Activated CD4-positive, alpha-beta T cell treated with anti-CD3 and anti-CD28 coated beads for 48 hours (primary cell): ENCODE data around the gene FGD2.
A peak's percentile ranks its signal among the peaks of the same experiment; 100 is the strongest.

Experiments
- DNase-seq: peaks from one replicate; pipeline ENCODE4 v3.0.0-alpha.2; 2020

Gene FGD2

DNA sequence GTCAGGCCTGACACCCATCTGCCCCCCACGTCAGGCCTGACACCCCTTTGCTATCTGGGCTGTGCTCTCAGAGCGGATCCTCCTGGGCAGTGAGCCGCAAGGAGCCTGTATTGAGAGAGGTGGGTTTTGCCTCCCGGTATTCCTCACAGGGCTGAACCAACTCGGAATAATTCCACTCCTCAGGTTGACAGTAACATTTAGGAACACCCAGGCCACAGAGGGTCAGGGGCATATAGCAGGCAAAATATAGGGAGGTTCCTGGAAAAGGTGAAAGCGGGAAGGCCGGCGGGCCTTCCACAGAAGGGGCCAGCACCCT, 6.8 kb upstream of the FGD2 start:
- no peak for DNase-seq

DNA sequence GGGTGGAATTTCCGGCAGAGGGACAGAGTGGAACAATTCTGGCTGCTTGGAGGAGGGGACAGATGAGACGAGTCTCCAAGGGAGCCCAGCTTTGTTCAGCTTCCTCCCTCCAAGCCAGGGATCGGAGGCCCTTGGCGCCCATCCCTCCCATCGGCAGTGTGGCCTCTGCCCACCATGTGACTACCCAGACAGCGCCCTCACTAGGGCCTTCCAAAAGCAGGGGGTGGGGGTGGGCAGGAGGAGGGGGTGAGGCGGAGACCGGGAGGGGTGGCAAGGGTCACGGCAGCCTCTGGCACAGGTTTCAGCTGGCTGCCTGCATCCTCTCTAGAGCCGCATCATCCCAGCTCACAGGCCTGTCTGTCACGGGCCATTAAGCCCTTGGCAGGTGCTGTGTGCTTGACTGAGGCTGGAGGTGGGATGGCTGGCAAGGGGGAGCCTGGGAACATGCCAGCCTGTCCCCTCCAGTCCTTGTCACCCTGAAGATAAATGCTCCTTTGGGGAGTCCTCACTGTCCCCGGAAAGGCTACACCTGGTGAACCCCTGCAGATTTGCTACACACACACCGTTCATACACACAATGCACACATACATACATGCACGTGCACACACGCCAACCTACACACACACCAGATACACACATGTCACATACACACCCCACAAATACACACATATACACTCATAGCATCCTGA, 6.2 kb upstream of the FGD2 start:
- DNase-seq, result no peak

DNA sequence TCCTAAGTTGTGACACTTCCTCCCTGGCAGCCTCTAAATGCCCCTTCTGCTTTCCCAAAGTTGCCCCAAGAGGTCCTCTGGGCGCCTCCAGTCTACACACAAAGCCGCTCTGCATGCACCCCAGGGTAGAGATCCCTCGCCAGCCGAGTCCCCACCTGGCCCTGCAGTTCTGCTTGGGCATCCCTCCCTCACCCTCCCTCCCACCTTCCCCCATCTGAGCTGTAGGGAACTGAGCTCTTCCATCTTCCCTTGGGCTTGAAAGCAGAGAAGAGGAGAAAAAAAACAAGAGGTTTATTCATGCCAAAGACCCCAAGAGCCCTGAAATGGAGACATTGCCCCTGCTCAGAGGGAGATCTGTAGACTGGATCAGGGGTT, 5.7 kb upstream of the FGD2 start:
- DNase-seq, result no peak

DNA sequence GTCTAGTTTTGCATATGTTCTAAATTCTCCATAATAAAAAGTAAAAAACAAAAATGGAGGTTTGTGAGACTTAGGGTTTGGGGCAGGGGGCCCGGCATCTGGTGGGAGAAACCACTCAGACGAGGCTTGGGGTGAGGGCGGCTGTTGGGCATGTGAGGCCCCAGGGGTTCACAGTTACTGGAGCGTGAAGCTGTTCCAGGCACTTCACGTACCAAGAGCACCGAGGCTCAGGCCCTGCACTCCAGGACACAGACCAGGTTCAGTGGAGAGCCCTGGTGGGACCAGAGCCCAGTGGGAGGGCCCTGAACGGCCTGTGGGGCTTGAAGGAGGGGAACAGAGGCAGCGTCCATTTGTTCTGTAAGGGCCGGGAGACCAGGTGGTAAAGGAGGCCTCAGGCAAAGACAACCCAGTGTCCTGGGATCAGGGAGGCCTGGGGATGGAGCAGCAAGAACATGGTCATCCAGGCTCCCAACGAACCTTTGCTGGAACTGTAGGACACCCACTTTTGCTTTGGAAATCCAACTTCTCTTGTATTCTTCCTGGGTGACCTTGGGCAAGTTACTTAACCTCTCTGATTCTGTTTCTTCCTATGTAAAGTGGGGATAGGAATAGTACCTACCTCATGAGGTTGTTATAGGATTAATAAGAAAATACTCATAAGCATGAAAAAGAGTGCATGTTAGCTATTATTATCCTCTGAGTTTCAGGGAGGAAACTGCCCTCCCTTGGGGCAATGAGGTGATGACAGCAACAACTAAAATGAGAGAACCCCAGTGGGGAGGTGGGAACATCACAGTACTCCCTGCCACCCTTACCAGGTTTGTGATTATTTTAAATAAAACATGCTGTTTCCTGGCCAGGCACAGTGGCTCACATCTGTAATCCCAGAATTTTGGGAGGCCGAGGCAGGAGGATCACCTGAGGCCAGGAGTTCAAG, 1.1 kb upstream of the FGD2 start:
- DNase-seq, result no peak

DNA sequence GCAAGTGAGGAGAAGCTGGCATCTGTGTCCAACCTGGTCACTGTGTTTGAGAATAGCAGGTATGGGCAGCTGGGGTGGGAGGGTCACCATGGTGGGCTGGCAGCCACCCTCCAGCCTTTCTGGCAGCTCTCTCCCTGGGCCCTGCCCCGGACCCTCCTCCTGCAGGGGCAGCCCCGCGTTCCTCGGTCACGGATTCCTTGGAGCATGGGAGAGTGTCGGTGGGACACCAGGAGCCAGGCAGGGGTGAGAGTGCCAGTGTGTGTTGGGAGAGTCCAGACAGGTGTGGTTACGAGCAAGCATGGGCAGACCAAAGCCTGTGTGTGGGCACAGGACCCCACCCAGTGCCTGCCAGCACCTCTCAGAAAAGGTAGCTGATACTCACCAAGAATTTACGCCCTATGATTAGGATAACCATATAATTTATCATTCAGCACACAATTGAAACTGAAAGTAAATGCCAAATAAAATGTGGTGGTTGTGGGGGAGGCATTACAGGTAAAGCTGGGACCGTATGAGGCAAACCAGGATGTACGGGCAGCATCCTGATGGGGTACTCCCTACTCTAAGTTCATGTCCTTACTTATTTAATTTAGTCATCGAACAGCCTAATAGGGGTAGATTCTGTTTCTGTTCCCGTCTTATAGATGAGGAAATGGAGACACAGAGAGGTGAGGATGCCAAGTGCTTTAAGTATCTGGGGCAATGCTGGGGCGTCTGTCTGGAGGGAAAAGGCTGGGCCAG, 542 bp downstream of the FGD2 start:
- no peak for DNase-seq

DNA sequence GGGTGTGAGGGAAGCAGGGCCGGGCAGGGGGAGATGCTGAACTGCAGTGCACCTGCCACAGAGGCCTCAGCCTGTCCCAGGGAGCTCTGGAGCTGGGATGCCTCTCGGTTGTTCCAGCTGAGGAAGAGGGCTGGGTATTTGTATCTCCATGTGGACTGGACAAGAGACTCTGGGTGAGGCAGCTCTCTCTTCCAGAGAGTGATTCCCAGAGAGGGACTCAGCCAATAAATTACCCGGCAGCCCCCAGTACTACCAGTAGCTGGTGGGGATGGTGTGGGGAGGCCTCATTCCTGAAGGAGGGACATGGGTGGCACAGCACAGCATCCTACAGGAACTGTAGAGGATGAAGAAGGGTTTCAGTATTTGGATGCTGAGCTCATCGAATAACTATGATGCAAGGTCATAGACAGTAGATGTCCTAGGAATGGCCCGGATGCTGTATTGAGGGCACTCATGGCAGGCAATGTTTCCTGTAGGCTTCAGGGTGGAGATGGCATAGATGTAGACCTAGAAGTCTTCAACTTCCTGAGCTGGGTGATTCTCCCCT, 1.4 kb downstream of the FGD2 start:
- DNase-seq, result no peak

DNA sequence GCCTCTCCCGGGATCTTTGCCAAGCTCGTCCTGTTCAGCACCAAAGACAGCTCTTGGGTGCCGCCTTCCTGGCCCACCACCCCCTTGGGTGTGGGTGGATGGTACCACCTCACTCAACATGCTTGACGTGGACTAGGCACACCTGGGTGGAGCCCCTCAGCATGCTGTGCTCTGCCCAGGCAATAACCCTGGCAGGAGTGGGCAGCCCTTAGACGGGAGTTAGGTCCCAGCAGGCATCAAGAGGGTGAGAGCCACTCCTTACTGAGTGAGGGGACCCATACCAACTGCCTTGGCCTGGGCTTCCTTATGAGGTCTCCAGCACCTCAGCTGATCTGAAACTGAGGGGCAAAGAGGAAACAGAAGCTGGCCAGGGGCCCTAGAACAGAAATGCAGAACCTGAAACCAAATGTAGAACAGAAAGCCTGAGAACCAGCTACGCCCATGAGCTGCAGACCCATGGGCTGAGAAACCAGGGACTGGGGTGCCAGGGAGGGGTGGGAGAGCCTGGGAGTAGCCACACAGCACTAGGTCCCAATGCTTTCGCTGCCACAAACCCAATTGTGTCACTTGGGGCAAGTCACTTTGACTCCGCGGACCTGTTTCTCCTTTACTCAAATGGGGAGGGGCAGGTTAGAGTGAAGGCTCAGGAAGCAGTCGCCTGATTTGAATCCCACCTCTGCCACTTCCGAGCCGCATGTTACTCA, 2.0 kb downstream of the FGD2 start:
- DNase-seq, result no peak

DNA sequence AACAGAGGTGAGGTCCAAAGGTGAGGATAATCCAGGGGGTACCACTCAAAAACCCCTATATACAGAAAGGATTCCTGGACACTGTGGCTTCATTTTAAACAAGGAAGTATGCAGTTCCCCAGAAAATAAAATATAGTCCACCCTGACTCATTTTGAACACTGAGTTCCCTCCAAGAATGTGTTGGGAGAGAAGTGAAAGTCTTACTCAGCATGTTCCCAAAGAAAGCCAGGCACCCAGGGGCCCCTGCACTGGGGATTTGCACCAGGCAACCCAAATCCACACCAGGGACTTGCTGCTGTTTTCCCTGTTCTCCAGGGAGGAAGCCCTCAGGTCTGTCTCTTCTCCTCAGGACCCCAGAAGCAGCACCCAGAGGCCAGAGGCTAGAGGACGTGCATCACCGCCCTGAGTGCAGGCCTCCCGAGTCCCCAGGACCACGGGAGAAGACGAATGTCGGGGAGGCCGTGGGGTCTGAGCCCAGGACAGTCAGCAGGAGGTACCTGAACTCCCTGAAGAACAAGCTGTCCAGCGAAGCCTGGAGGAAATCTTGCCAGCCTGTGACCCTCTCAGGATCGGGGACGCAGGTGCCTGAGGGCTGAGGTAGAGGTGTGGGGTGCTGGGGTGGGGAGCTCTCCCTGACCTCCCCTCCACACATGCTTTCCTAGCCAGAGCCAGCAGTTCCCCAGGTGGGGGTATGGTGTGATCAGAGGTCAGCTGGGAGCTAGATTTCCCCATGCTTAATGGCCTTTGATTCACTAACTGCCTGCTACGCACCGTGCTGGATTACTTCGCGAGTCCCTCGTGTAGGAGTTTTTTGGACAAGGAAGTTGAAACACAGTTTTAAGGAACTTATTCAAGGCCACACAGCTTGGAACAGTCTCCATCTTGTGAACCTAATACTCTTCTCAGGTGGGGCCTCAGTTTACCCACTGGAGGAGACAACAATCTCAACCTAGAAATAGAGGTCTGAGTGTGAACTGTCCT, 3.3 kb downstream of the FGD2 start:
- DNase-seq, result no peak

DNA sequence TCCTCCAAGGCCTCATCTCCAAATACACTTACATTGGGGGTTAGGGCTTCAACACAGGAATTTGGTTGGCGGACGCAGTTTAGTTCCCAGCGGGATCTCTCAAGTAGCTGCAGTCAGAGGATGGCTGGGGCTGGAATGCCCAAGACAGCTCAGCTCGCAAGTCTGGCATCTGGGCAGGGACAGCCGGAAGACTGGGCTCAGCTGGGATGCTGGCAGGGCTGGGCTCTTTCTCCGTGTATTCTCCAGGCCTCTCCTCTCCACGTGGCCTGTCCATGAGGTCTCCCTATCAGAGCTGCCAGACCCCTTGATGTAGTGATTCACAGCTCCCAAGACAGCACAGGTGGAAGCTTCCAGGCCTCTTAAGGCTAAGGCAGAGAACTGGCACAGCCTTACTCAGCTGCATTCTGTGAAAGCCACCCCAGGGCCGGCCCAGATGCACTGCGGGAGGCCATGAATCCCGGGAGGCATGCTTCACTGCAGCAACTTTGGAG, 5.0 kb downstream of the FGD2 start:
- DNase-seq, result no peak

DNA sequence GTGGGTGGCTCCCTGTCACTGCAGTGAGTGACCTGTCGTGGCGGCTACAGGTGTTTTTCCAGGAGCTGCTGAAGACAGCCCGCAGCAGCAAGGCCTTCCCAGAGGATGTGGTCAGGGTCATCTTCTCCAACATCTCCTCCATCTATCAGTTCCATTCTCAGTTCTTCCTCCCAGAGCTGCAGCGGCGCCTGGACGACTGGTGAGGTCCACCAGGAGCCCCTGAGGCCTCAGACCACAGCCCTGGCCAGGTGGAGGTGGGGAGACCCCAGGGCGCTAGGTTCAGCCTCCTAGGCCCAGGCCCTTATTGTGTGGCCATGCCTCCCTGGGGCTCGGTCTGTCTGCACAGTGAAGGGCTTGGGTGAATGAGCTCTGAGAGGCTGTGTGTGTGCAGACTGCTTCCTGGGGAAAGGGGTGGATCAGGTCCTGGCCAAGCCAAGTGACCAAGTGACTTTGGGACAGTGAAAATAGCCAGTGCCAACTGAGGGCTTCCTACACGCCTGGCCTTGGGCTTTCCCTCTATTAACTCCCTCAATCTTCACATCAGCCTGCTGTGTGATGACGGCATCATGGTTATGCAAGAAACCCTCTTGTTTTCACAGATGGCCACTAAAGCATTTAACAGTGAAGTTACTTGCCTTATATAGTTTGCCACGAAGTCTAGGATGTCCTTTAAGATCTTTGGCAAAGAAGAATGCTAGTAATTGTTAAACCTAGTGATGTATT, 6.4 kb downstream of the FGD2 start:
- no peak for DNase-seq

DNA sequence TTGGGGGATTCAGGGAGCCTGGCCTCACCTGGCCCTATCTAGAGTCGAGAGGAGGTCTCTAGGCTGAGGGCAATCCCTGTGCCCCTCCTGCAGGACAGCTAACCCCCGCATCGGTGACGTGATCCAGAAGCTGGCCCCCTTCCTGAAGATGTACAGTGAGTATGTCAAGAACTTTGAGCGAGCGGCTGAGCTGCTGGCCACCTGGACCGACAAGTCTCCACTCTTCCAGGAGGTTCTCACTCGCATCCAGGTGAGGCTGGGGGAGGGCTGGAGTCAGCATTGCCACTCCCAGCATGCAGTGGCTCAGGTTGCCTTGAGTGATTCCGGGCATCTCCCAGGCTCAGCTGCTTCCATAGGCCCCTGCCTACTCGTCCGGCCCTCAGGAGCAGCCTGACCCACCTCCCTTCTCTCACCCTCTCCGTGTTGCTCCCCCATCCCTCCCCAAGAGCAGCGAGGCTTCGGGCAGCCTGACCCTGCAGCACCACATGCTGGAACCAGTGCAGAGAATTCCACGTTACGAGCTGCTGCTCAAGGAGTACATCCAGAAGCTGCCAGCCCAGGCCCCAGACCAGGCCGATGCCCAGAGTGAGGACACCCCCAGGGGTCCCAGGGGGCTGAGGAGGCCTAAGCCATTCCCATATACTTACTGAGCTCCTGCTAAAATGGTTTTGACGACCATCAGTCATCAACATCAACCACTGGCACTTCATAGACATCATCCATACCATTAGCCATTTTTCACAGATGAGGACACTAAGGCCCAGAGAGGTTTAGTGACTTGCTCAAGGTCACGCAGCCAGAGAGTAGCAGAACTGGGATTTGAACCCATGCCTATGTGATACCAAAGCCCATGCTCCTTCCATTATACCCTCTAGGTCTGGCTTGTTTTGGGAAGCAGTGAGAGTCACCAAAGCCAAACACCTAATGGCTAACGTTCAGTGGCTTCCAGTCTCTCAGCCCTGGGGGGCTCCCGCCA, 8.3 kb downstream of the FGD2 start:
- no peak for DNase-seq

DNA sequence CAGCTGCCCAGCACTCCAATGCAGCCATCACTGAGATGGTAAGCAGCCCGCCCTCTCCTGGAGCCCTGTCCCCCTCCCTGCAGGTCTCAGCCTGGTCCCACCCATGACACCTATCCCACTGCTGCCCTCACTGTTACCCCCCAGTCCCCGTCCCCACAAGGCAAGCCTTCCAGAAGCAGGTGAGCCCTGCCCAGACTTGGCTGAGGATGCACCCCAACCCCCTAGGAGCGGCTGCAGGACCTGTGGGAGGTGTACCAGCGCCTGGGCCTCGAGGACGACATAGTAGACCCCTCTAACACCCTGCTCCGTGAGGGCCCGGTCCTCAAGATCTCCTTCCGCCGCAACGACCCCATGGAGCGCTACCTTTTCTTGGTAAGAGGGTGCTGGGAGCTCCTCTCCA, 9.2 kb downstream of the FGD2 start:
- DNase-seq, result no peak

DNA sequence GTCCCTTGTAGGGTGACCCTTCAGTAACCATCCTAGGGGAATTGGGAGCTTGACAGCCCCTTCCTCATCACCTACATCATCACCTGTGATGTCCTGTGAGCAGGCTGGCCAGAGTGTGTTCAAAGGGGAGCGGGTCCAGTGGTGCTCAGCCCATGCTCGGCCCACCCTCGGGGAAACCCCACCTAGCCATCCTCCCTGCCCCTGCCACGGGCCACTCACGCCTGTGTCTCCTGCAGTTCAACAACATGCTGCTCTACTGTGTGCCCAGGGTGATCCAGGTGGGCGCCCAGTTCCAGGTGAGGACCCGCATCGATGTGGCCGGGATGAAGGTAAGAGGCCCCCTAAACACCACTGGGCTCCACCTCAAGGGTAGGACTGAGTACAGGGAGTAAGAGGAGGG, 10.1 kb downstream of the FGD2 start:
- DNase-seq, result no peak

DNA sequence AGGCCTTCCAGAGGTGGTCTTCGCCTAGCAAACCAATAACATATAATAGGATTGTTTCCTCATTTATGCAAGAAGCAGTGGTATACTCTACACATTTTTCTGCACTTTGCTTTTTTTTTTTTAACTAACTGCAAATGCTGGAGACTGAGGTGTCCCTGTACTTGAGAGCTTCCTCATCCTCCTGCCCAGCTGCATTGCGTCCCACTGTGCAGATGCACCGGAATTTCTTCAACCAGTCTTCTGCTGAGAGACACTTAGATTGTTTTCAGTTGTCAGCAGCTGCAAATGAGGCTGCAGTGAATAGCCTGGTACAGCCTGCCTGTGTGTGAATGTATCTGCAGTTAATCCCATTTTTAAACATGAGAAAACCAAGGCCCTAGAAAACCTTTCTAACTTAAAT, 11.5 kb downstream of the FGD2 start:
- DNase-seq, result no peak

DNA sequence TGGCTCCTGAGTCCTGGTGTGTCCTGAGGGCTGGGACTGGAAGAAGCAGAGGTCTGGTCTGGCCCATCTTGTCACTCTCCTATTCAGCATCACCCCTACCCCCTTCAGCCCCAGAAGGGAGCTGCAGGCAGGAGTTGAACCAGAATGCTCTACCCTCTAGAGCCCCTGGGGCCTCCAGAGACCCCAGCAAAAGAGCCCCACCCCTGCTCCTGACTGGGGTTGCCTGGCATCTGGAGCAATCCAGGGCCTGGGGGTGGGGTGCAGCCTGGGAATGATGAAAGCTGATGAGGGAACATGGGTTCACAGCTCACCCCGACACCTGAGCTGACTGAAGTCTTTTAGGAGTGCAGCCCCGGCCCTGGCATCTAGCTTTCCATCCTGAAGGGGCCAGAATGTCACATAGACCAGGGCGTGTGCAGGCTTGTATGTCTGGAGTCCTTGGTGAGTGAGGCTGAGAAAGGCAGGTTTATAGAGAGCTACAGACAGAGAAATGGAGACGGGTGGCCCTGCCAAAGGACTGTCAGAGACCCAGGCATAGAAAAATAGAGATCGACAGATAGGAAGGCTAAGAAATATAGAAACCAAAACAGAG, 12.2 kb downstream of the FGD2 start:
- no peak for DNase-seq

DNA sequence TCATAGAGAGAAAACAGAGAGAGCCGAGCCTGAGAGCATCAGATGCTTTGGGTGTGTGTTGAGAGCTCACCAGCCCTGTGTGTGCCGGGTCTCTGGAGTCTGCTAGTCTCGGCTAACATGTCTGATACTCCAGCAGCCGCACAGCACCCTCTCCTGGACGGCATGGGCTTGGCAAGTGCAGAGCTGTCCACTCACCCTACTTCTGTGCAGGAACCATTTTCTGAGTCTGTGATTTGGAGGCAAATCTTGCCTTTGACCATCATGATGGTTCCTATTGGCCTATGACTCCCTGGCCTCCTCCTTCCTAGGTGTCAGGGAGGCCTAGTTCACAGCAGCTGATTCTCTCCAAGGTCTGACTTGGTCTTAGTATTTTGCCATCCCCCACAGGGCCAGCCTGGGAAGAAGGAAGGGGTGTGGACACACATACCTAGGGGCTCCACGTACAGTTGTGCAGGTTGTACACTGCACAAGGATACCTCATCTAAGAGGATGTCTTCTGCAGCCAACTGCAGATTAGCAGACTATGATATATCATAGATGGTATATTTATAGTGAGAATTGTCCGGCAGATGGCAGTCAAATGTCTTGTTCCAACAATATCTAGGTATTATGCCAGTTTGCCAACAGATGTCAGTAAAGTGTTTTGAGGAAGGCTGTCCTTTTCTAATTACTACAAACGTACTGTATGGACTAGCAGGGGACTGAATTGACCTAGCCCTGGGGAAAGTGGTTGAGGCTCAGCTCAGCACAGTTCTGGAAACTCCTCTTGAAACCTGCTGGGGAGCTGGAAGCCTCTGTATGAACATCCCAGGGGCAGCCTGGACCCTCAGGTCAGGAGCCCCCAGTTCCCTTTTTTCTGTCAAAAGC, 13.0 kb downstream of the FGD2 start:
- peak; percentile 95 for DNase-seq

DNA sequence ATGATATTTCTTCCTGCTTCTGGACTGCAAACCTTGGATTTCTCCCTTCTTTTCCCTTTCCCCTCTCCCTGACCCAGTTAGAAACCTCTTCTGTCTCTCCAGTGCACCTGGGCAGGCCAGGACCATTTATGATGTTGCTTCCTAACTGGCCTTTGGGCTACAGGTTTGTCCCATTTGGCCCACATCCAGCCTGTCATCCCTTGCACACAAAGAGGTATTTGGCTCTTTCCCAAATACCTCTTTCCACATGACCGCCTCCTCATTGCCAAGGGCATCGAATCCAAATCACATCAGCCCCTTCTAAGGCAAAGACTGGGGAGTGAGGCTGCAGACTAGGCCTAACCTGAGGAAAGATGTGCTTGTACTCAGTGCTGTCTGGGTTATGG, 13.6 kb downstream of the FGD2 start:
- DNase-seq, result no peak

DNA sequence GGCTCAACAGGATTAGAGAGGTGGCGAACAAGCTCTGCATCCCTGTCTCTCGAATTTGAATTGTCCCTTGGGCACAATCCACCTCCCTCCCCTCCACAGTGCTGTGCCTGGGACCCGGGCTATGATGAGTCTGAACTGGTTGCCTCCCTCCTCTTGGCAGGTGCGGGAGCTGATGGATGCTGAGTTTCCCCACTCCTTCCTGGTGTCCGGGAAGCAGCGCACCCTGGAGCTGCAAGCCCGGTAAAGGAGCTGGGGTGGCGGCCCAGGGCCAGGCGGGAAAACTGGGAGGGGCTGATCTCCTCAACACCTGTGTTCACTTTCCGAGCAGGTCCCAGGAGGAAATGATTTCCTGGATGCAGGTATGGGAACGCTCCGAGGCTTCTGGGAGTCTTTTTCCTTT, 14.9 kb downstream of the FGD2 start:
- no peak for DNase-seq
